NCI-H2081 treated with DMSO at 0.1 percent for 48 hours (cell line): ENCODE measurements around the gene PPIE.
A peak's percentile ranks its signal among the peaks of the same experiment; 100 is the strongest.

Experiments used
- DNase-seq: peaks from one replicate; lab custom pipeline; 2025; lab: John Stamatoyannopoulos, UW

The PPIE gene

DNA sequence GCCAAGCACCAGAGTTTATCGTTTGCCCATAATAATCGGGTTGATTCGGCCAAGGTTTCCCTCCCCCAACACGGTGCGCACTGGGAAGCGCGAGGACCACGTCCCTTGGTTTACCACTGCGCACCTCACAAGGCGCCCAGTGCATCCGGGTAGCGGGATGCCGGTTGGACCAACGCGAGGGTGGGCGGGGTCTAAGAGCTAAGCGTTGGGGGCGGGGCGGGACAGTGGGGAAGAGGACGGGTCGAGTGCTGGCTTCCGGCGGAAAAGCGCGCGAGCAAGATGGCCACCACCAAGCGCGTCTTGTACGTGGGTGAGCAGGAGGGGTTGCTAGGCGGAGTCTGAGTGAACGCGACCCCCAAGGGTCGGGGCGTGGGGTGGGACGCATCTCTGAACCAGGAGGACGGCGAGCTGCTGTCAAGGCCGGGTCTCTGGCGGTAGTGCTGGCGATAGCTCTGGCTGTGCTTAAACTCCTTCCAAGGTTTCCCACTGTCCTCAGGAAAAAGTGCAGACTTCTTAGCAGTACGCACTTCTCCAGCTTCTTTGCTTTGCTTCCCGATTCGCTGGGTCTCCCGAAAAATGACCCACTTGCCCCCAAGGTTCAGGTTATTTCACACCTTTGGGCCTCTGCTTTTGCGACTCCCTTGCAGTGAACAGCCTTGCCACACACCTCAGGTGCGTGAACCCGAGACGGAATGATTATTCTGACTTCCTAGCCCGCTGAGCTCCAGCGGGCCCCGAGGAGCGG, at the start of gene PPIE:
Gene PPIE (plus strand): TSS at position 261 of the 745 bp plus-strand sequence. CDS start 19 bp downstream, at position 280.
- DNase-seq: peak; percentile 68

DNA sequence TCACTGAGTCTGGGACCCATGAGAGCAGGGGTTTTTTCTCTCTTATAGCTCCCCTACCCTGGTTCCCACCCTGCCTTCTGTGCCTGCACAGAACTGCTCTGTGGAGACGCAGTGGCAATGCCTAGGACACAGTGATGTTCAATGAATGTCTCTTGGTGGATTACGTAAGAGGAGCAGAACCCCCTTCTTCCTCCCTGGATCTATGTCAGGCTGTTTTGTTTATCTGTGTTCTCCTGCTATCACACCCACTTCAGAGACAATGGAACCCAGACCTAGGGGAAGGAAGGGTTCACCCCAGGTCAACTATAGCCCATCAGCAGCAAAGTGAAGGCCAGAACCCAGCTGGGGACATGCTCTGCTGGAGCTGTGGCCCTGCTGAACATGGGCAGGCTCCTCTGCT, 49.5 kb upstream of the PPIE start:
- DNase-seq: no peak

DNA sequence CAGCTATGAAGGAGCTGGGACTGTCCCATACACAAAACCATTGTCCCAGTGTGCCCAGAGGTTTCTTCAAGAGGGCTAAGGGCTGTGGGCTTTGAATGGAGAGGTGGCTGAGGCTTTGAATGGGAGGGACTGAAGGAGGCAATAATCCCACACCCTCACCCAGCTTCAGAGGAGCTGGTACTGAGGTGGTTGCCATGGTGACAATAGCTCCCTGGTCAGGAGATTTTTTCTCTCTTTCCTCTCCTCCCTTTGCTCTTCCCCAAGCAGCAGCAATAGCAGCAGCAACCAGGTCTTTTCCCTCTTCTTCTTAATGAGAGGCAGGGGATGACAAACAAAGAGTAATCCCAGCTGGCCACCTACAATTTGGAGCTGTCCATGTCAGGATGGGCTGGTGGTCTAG, 49.0 kb upstream of the PPIE start:
- no peak for DNase-seq

DNA sequence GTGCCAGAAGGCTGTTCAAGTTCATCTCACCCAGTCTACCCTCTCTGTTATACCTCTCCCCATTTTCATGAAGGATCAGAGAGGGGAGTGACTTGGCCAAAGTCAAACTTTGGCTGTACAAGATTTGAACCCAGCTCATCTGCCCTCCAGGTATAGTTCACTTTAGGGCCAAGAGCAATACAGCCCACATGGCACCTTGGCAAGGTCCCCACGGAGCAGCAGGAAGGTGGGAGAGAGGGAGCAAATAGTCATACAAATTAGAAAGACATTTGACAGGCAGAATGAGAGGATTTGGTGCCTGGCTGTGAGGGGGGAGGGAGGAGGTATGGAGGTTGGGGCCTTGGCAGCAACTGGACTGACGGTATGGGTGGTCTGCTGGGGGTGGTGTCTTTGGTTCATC, 48.5 kb upstream of the PPIE start:
- no peak for DNase-seq

DNA sequence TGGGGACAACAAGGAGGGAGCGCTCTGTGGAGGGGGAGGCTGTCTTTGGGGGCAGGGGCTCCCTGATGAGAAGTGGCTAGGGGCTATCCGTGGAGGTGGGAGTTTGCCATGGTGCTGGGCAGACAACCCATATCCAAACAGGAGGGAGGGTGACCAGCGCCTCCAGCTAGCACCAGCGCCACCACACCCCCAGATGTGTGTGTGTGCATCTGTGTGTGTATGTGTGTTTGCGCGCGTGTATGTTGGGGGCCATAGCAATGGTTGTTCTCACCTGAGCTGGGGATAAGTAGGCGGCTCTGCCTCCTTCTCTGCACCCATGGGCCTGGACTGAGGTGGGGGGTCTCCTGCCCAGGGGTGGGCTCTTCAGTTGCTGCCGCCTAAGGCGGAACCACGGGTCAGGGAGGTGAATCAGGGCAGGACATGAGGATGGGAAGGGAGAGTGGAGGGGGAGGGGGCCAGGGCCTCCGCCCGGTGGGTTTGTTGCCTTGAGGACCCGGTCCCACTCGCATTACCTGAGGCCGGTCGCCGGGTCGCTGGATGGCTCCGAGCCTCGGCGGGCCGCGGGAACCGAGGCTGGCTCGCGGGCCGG, 47.8 kb upstream of the PPIE start:
- no peak for DNase-seq

DNA sequence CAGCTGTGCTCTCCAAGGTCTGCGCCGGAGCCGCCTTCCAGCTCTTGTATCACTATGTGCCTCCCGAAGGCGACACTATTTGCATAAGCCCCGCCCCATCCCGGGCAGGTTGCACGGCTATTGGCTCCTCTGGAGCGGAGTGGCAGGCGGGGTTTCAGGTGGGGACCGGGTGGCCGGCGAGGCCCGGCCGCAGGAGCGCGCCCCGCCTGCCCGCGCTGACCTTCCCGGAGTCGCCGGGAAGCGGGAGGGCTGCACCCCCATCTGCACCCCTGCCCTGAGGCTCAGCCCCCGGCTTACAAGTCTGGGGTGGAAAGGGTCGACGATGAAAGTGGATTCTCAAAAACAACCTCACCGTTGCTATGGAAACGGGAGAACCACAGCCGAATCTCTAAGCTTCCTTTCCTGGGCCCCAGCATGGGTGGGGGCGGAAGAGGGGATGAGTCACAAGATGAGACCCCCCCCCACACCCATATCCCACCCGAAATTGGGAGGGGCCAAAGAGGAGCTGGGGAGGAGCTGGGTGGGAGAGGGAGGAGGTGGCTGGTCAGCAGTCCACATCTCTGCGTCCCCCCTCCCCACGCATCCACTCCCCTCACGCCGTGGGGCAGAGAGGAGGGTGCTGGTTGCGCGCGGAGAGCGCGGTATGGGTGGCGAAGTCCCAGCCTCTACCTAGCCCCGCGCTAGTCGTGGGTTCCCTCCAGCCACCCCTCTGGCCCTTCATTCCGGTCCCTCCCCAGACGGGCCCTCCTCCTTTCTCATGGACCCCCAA, 47.1 kb upstream of the PPIE start, which contains the start of gene HPCAL4:
Gene HPCAL4 (minus strand): TSS at position 51 of the 769 bp plus-strand sequence. CDS start 6,830 bp downstream, outside the sequence.
- peak; percentile 35 for DNase-seq

DNA sequence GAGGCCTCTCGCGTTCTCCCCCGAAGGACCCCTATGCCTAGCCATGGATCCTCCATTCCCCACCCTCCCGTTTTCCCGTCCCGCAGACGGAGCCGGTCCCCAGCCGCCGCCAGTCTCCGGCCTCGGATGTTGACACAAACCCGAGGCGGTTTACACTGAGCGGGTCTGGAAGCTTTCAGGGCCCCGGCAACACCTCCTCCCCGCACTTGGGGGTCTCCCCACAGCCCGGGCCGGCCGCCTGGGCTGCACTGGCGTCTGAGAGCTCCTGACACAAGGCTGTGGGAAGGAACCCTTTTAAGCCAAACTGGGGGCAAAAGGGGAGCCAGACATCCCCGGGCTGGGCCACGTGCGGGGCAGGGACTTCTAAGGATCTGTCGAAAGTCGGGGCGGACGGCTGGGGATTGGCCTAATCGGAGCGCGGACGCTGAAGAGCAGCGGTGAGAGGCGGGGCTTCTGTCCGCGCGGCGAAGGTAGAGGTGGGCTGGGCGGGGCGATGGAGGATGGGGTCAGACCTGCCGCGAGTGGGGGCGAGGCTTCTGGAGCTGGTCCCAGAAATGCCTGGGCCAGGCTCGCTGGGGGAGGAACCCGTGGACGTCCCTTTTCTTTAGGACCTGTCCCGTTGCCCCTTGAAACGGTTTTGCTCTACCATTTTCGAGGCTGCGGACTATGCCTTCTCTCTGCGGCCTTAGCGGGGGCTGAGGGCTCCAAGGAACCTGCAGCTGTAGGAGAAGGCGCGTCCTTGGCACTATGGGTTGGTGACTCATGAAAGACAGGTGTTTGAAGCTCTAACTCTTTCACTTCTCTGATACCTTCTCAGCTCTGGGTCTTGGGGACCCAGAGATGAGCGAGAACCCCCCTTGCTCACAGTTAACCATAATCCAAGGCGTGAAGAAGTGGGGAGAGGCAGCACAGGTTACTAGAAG, 46.3 kb upstream of the PPIE start:
- DNase-seq: no peak

DNA sequence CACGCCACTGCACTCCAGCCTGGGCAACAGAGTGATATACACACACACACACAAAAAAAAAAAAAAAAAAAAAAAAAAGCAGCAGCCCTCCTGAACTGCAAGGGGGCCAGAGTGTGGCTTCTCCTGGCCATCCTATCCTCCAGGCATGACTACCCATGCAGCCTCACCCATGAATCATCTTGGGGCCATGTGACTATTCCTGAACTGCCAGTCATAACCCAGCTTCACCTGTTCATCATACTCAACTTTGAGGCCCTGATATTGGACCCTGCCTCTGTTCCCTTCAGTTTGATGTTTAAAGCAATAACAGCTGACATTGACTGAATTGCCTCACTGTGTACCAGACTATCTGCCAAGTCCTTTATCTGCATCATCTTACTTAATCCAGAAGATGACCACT, 44.7 kb upstream of the PPIE start:
- DNase-seq: no peak

DNA sequence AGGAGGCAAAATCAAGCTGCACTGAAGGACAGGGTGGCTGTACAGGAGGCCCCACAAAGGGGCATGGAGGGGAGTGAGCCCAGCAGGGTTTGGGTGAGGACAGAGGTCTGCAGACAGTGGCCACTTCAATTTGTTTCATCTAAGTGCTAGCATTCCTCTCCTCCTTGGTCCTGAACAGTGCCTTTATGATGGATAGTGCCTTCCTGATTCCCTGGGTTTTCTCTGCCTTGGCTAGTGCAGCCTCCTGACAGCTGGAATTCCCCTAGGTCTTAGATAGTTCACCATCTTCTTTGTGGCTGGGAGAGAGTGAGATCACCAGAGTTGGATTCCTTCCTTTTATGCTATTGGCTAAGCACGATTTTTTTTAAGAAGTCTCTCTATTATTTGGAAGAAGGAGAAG, 43.7 kb upstream of the PPIE start:
- DNase-seq: no peak

DNA sequence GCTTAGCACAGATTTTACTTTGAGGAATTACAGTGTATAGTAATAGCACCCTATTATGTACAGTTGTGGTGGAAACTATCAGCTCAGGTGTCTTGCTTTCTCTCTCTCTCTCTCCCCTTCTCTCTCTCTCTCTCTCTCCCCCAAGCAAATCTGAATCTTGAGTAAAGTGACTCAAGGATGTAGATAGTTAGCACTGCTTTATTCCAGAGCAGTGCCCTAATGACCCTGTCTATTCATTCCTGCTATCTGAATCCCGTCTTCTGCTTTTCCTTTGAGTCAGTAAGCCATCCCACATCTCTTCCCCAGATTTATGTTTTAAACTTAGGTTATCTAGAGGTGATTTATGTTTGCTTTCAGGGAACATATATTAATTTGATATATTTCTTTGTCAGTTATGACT, 42.2 kb upstream of the PPIE start:
- no peak for DNase-seq

DNA sequence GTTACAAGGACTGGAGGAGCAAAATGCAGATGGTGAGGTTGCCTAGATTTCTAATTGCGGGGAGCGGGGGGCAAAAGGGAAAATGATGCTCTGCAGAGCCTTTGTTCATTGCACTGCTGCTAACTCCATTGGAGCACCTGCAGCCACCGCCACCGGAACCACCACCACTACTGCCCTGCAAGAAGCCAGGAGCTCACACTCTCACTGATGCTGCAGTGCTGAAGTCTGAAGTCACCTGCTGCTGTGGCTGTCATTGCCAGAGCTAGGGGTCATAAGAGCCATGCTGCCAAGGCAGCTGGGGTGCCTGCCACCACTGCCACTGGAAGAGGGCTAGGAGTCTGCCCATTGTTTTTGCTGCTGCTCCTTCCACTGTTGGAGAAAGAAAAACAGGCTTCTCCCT, 40.1 kb upstream of the PPIE start:
- DNase-seq: no peak

DNA sequence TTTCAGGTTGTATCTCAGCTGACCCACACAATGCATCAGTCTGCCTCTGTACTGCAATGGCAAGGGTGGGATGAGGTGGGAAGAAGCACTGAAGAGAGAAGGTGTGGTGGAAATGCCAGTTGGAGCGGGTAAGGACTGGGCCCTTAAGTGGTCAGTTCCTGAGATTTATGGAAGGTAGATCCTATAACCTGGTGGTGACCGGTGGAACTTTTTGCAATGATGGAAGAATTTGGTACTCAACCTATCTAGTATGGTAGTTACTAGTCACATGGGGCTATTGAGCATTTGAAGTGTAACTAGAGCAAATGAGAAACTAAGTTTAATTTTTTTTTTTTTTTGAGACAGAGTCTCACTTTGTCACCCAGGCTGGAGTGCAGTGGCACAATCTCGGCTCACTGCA, 39.3 kb upstream of the PPIE start:
- DNase-seq: no peak

DNA sequence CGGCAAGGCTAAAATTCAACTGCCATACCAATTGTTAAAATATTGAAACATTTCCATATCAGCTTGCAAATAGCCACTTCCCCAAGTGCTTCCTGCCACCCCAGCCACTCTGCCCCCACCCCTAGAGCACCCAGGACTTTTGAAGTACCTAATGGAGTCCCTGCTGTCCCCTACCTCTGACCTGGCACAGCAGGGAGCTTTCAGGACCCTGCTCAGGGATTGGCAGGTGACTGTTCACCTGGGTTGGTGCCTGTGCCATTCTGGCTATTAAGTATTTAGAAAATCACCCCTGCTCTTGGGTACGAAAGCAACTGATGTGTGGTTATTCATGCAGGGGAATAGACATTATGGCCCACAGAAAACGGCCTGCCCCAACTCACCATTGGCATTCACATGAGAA, 38.3 kb upstream of the PPIE start:
- DNase-seq: no peak

DNA sequence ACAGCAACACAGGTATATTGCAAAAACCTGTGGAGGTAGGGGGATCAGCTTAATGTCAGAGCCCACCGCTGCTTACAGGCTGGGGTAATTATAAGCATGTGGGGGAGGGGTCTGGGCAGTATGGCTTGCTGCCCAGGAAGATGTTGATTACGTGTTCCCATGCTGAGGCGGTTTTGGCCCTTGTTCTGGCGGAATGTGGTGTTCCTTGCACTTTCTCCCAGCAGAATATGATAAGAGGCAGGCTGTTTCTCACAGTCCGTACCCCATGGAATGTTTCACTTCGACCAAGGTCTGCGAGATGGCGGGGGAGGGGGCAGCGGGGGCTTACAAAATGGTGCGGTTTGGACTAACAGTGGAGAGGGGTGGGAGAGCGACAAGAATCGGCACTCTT, 37.6 kb upstream of the PPIE start:
- no peak for DNase-seq

DNA sequence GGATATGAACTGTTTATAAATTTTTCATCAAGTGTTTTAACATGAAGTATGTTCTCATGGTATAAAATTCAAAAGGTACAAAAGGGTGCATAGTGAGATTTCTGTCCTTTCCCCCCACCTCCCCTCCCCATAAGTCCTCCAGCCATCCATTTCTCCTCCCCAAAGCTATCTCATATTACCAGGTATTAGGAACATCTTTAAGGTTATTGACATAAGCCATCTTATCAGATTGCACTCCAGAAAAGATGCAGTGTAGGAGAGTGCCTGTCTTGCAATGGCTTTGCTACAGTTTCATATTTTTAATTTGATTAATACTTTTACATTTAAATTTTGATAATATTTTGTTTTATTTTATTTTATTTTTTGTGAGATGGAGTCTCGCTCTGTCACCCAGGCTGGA, 33.9 kb upstream of the PPIE start:
- DNase-seq: no peak

DNA sequence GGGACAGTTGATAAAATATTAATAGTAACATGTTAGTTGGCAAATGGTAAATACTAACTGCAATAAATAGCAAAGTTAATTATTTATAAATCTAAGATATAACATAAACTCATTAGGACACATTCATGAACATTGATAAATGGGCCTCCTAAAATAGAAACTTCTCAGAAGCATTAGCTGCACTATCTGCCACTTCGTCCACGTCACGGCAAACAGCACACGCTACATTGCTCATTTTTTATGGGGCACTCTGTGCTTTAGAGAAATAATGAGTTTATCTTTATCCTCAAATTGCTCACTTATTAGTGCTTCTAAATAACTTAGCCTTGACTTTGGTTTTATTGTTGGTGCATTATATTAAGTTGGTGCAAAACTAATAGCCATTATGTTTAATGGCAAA, 31.2 kb upstream of the PPIE start:
- no peak for DNase-seq

DNA sequence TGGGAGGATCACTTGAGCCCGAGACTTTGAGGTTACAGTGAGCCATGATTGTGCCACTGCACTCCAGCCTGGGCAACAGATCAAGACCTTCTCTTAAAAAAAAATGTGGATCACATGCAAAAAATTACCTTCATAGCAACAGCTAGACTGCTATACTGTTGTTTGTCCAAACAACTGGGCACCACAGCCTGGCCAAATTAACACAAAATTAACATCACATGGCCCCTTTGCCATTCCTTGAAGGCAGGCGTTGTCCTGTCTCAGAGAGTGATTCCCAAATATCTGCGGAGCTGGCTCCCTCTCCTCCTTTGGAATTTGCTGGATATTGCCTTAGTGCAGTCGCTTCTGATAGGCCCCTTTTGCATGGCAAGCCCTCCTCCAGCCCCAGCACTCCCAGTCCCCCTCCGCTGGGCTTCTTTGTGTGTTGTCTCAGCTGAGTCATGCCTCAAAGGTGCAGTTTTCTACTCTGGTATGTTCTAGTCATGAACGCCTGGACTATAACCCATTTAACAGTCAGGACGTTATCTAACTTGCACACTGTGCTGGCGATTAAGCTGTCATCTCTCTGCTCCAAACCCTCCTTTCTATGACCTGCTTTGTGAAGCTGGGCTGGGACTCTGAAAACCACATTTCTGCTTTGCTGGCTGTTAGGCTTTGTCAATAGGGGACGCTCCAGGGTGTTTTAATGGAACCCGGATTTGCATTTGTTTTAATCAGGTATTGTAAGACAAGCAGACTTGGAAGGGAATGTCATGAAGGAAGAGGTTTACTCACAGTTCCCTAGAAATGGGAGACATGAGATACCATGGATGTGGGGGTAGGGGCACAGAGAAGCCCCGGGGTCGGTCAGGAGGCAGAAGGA, 27.3 kb upstream of the PPIE start:
- DNase-seq: no peak

DNA sequence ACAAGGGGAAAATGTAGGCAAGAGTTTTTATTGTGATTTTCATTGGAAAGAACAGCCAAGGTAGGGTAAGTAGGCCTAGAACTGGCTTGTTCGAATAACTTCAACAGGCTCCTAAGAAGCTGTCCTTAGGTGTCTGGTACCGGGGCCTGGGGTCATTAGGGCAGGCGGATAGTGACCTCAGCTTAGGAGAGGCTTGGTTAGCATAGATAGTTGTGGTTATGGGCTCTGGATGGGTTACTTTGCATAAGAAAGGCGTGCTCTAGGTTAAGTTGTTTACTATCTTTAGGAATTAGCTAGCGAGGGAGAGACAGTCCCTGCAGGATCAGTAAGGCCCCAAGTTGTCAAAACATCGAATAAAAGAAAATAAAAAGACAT, 26.7 kb upstream of the PPIE start:
- no peak for DNase-seq

DNA sequence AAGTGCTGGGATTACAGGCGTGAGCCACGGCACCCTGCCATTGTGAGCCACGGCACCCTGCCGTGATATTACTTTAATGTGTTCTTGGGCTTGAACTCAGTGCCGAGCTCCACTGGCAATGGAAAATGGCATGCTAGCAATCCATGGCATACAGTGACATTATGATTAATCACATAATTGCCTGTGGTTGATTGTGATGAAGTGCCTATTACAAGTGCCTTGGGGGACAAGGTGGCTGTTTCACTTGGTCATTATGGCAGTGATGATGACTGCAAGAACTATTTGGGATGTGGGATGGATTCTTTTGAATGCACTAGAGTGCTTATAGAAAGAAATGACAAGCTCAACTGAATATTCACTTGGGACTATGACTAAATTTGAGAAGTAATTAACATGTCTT, 25.1 kb upstream of the PPIE start:
- no peak for DNase-seq

DNA sequence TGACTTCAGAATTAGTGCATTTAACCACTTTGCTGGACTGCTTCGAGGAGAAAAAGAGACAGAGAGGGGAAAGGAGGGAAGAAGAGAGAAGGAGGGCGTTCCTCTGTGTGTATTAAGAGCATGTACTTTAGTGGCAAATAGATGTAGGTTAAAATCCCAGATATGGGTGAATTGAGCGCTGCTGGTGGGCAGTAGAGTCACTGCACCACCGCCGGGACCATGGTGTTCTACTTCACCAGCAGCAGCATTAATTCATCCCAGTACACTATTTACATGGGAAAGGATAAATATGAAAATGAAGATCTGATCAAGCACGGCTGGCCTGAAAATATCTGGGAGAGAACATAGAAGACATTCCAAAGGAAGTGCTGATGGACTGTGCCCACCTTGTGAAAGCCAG, 20.9 kb upstream of the PPIE start:
- DNase-seq: no peak
